ENCODE data around the gene TMEM256. TPM values are rescaled to one million over a fixed set of nuclear protein-coding genes. Genes with fewer than 3 reads are reported as not detected.

TMEM256 gene
- total RNA-seq, 3 donors from 2014 or later (not counting 1 experiment from before 2014, with no cell fraction given), result 31.8 to 35.9 (median 34.2) TPM

GRCh38 chr17:7406235-7406825 is 2.4 kb upstream of the TMEM256 start:
- no peak overlapping the region for H3K27ac ChIP-seq (ENCODE audit: low read length)
- no peak for TF ChIP-seq CTCF (IDR thresholded peaks at IDR 0.05)
- peak overlapping the region in 1 of 2 donors; percentile 1 for H3K27ac Mint-ChIP-seq
- DNase-seq (peak in 1 of 2 donors; percentile 33), ATAC-seq (no peak)
- H3K4me1 Mint-ChIP-seq, result peaks cover 8 to 31% of the 10 kb centered on the region in 2 donors
- no peaks in the 10 kb centered on the region for H3K36me3 Mint-ChIP-seq
- H3K4me3 ChIP-seq (ENCODE audit: low read length), result no peak overlapping the region
- 86% methylated on average over 12 of the region's 12 CpGs for WGBS (ENCODE audit: insufficient coverage)
- H3K27me3 Mint-ChIP-seq (ENCODE audit: low read depth in 2 of 2), result peaks cover 6 to 20% of the 10 kb centered on the region in 2 donors
- H3K4me1 ChIP-seq (ENCODE audit: control insufficient read depth, insufficient read depth, low read length), result peaks cover 28% of the 10 kb centered on the region
- peak overlapping the region; percentile 74 for H3K4me3 Mint-ChIP-seq
- intact Hi-C loops (cut with micrococcal nuclease), result no loop called here
- no peaks in the 10 kb centered on the region for H3K36me3 ChIP-seq (ENCODE audit: control insufficient read depth, insufficient read depth, low read length)
- H3K27me3 ChIP-seq (ENCODE audit: control insufficient read depth, insufficient read depth, low read length), result peaks cover 3% of the 10 kb centered on the region
- H3K9me3 ChIP-seq (ENCODE audit: control insufficient read depth, insufficient read depth, low read length), result no peaks in the 10 kb centered on the region
- no peaks in the 10 kb centered on the region for H3K9me3 Mint-ChIP-seq

- peaks cover 3% of the 10 kb centered on the region for H3K27me3 ChIP-seq (ENCODE audit: control insufficient read depth, insufficient read depth, low read length)
- DNase-seq (no peak), ATAC-seq (no peak)
- H3K27me3 Mint-ChIP-seq (ENCODE audit: low read depth in 2 of 2), result peaks cover 6 to 20% of the 10 kb centered on the region in 2 donors
- H3K9me3 Mint-ChIP-seq, result no peaks in the 10 kb centered on the region
- intact Hi-C loops (cut with micrococcal nuclease), result no loop called here
- H3K4me3 Mint-ChIP-seq, result peak overlapping the region; percentile 90
- no peaks in the 10 kb centered on the region for H3K36me3 Mint-ChIP-seq
- TF ChIP-seq CTCF (IDR thresholded peaks at IDR 0.05), result no peak
- peak overlapping the region; percentile 69 for H3K4me3 ChIP-seq (ENCODE audit: low read length)
- peak overlapping the region; percentile 1 to 96 for H3K27ac Mint-ChIP-seq
- H3K9me3 ChIP-seq (ENCODE audit: control insufficient read depth, insufficient read depth, low read length), result no peaks in the 10 kb centered on the region
- no peaks in the 10 kb centered on the region for H3K36me3 ChIP-seq (ENCODE audit: control insufficient read depth, insufficient read depth, low read length)
- WGBS (ENCODE audit: insufficient coverage), result 27% methylated on average over 34 of the region's 38 CpGs
- no peak overlapping the region for H3K27ac ChIP-seq (ENCODE audit: low read length)
- H3K4me1 Mint-ChIP-seq, result peaks cover 8 to 31% of the 10 kb centered on the region in 2 donors
- H3K4me1 ChIP-seq (ENCODE audit: control insufficient read depth, insufficient read depth, low read length), result peaks cover 28% of the 10 kb centered on the region
These were observed 1.7 kb upstream of the TMEM256 start for GRCh38 chr17:7405350-7406234.

DNA sequence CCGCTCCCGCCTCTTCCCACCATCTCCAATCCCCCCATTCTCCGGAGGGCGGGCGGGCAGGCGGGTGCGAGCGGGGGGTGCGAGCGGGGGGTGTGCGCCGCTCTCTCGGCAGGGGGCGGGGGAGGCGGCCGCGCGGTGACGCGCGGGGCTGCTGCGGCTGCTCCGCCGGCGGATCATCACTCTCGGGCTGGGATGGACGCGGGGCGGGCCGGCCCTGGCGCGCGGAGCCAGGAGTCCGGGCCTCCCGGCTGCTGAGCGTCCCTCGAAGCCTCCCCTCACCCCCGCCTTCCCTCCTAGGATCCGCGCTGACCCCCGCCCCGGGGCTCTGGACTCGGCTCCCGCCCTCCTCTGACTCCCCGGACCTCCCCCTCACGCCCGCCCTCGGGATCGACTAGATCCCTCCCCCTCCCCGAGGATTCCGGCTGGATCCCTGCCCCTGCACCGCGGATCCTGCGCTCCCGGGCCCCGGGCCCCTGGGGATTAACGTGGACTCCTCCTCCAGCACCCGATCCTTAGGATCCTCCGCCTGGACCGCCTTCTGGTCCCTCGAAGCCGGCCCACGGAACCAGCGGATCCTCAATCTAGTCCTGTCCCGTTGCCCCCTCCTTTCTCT is 946 bp upstream of the TMEM256 start:
- under 1% methylated on average over 65 of the region's 65 CpGs for WGBS (ENCODE audit: insufficient coverage)
- Histone ChIP-seq H3K27ac (ENCODE audit: low read length) (peak overlapping the region; percentile 93), H3K36me3 (ENCODE audit: control insufficient read depth, insufficient read depth, low read length) (no peaks in the 10 kb centered on the region), H3K27me3 (ENCODE audit: control insufficient read depth, insufficient read depth, low read length) (peaks cover 3% of the 10 kb centered on the region), H3K4me1 (ENCODE audit: control insufficient read depth, insufficient read depth, low read length) (peaks cover 28% of the 10 kb centered on the region), H3K4me3 (ENCODE audit: low read length) (peak overlapping the region; percentile 69), H3K9me3 (ENCODE audit: control insufficient read depth, insufficient read depth, low read length) (no peaks in the 10 kb centered on the region)
- H3K9me3 Mint-ChIP-seq, result no peaks in the 10 kb centered on the region
- H3K36me3 Mint-ChIP-seq, result no peaks in the 10 kb centered on the region
- intact Hi-C loops (cut with micrococcal nuclease), result loop anchor here (1.0 kb wide), 2 partner anchors 11 to 30 kb away; partner anchors contain the start of genes PLSCR3 and TMEM102
- peak overlapping the region; percentile 90 to 96 for H3K27ac Mint-ChIP-seq
- TF ChIP-seq CTCF (IDR thresholded peaks at IDR 0.05), result no peak
- H3K4me3 Mint-ChIP-seq, result peak overlapping the region; percentile 92
- DNase-seq (peak in 1 of 2 donors; percentile 86), ATAC-seq (peak; percentile 52 to 64 (median 53))
- peaks cover 6 to 18% of the 10 kb centered on the region in 2 donors for H3K27me3 Mint-ChIP-seq (ENCODE audit: low read depth in 2 of 2)
- peaks cover 8 to 31% of the 10 kb centered on the region in 2 donors for H3K4me1 Mint-ChIP-seq

Measured in natural killer cell (primary cell).